ENCODE data around the gene MDGA2. TPM values are rescaled to one million over a fixed set of nuclear protein-coding genes. Genes with fewer than 3 reads are reported as not detected.

Gene MDGA2
- total and polyA plus RNA-seq, 7 donors: 0.01 TPM; not detected in 6

DNA sequence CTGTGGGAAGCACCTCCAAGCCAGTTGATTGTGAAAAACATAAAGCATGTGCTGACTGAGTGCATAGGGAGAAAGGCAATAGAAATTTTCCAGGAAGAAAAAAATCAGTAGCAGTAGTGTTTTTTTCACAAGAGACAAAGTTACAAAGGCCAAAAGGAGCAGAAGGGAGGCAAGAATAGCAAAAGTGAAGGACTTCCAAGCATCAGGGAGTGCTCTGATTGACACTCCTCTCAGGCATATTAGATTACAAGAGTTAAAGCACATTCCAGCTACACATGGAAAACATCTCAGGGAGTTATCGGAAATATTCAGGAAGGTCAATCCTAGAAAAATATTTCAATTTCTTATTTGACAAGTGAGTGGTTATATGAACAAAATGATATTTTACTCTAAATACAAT, 508.0 kb downstream of the MDGA2 start:
- Histone ChIP-seq H3K36me3 (ENCODE audit: insufficient read depth in 1 of 2, low read depth in 1 of 2) (no peaks in the 10 kb centered on the region), H3K4me1 (no peaks in the 10 kb centered on the region), H3K9me3 (no peaks in the 10 kb centered on the region), H3K27me3 (ENCODE audit: insufficient read depth in 3 of 3, low read length in 2 of 3) (no peaks in the 10 kb centered on the region), H3K4me3 (no peak overlapping the region), H3K27ac (no peak overlapping the region)
- intact Hi-C loops (cut with DNase I): no loop called here
- TF ChIP-seq, protein P1, sequence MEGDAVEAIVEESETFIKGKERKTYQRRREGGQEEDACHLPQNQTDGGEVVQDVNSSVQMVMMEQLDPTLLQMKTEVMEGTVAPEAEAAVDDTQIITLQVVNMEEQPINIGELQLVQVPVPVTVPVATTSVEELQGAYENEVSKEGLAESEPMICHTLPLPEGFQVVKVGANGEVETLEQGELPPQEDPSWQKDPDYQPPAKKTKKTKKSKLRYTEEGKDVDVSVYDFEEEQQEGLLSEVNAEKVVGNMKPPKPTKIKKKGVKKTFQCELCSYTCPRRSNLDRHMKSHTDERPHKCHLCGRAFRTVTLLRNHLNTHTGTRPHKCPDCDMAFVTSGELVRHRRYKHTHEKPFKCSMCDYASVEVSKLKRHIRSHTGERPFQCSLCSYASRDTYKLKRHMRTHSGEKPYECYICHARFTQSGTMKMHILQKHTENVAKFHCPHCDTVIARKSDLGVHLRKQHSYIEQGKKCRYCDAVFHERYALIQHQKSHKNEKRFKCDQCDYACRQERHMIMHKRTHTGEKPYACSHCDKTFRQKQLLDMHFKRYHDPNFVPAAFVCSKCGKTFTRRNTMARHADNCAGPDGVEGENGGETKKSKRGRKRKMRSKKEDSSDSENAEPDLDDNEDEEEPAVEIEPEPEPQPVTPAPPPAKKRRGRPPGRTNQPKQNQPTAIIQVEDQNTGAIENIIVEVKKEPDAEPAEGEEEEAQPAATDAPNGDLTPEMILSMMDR (IDR thresholded peaks at IDR 0.05): no peak
- ATAC-seq (no peak), DNase-seq (no peak)
- WGBS, 3 donors: 71 to 78% (median 75%) methylated on average over 1 of the region's 1 CpG

DNA sequence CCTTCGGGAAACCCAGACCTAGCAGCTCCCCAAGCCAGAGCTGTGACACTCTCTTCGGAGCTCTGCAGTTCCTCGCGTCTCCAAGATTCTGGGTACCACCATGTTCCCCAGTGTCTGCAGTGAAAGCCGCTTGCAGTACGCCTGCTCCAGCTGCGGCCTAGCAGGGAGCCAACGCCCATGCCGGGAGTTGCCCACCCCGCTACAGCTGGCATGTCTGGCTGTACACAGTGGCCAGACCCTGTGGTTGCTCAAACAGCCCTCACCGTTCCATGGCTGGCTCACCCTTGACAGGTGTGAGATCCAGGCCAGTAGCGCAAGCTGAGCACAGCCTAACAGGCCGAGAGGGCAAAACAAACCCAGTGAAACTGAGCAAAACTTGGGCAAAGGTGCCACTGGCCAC, 520.0 kb downstream of the MDGA2 start:
- Histone ChIP-seq H3K9me3 (no peaks in the 10 kb centered on the region), H3K27ac (no peak overlapping the region), H3K27me3 (ENCODE audit: insufficient read depth in 3 of 3, low read length in 2 of 3) (no peaks in the 10 kb centered on the region), H3K36me3 (ENCODE audit: insufficient read depth in 1 of 2, low read depth in 1 of 2) (no peaks in the 10 kb centered on the region), H3K4me3 (no peak overlapping the region), H3K4me1 (no peaks in the 10 kb centered on the region)
- intact Hi-C loops (cut with DNase I): no loop called here
- 93 to 96% (median 94%) methylated on average over 13 of the region's 13 CpGs for WGBS, 3 donors
- DNase-seq (no peak), ATAC-seq (no peak)
- TF ChIP-seq, protein P1 (IDR thresholded peaks at IDR 0.05): no peak

DNA sequence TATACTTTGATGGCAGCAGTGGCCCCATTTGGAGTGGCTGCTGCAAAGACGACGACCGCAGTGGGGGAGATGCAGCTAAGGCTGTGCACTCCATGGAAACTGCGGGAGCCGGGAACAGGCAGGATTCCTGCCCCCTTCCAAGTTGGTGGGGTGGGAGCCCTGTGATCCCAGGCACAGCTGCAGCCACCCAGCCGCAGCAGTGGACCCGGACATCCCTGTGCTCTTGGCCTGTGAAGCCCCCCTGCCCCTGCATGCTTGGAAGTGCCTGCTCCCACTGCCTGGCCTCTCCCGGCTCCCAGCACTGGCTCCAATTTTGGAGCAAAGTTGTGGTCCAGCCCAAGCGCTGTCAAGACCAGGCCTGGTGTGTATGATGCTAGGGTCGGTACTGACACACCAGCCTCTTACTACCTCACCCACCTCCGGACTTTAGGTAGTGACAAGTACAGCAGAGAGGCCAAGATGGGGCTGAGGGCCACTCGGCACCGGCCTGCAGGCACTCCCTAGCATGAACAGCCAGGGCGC, 521.1 kb downstream of the MDGA2 start:
- Histone ChIP-seq H3K4me3 (no peak overlapping the region), H3K9me3 (no peaks in the 10 kb centered on the region), H3K36me3 (ENCODE audit: insufficient read depth in 1 of 2, low read depth in 1 of 2) (no peaks in the 10 kb centered on the region), H3K27ac (no peak overlapping the region), H3K27me3 (ENCODE audit: insufficient read depth in 3 of 3, low read length in 2 of 3) (no peaks in the 10 kb centered on the region), H3K4me1 (no peaks in the 10 kb centered on the region)
- 90 to 94% (median 93%) methylated on average over 14 of the region's 14 CpGs for WGBS, 3 donors
- DNase-seq (no peak), ATAC-seq (no peak)
- intact Hi-C loops (cut with DNase I): no loop called here
- TF ChIP-seq, protein P1 (IDR thresholded peaks at IDR 0.05): no peak

DNA sequence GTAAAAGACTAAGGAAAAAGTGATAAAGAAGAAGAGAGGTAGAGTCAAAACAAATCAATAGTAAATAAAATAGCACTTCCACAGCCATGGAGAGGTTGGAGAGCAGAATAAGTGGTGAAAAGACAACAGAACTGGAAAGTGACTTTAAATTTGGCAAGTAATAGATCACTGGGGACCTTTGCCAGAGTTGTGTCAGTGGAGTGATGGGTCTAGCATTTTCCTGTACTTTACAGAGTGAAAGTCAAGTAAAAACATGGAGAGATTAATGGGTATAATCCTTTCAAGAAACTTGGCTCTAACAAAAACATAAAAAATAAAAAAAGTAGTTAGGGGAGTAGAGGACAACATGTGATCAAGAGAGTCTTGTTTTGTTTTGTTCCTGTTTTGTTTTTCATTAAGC, 521.7 kb downstream of the MDGA2 start:
- ATAC-seq (no peak), DNase-seq (no peak)
- Histone ChIP-seq H3K4me1 (no peaks in the 10 kb centered on the region), H3K9me3 (no peaks in the 10 kb centered on the region), H3K27me3 (ENCODE audit: insufficient read depth in 3 of 3, low read length in 2 of 3) (no peaks in the 10 kb centered on the region), H3K36me3 (ENCODE audit: insufficient read depth in 1 of 2, low read depth in 1 of 2) (no peaks in the 10 kb centered on the region), H3K27ac (no peak overlapping the region), H3K4me3 (no peak overlapping the region)
- intact Hi-C loops (cut with DNase I): no loop called here
- TF ChIP-seq, protein P1 (IDR thresholded peaks at IDR 0.05): no peak

DNA sequence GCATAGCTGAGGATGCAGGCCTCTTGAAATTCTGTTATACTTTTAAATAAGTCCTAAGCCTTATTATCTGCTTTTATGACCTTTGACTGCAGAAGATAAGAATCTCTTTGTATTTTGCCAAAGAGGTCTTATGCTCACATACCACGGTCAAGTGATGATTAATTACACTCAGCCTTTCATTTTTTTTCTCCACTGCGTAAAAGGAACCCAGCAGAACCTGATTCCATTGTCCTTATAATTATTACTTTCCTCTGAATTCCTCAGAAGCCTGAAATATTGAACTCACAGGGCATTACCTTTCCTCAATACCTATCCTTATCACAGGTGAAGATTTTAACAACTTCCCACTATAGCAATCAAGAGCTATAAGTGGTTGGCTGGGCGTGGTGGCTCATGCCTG, 525.1 kb downstream of the MDGA2 start:
- intact Hi-C loops (cut with DNase I): no loop called here
- WGBS, 3 donors: 72 to 80% (median 74%) methylated on average over 3 of the region's 3 CpGs
- TF ChIP-seq, protein P1 (IDR thresholded peaks at IDR 0.05): no peak

More for the DNA sequence above, 525.1 kb downstream of the MDGA2 start:
- Histone ChIP-seq H3K4me3 (no peak overlapping the region), H3K27ac (no peak overlapping the region), H3K4me1 (no peaks in the 10 kb centered on the region), H3K9me3 (no peaks in the 10 kb centered on the region), H3K36me3 (ENCODE audit: insufficient read depth in 1 of 2, low read depth in 1 of 2) (no peaks in the 10 kb centered on the region), H3K27me3 (ENCODE audit: insufficient read depth in 3 of 3, low read length in 2 of 3) (no peaks in the 10 kb centered on the region)
- ATAC-seq (no peak), DNase-seq (no peak)
